ENCODE results near the gene SLC19A1.

The SLC19A1 gene

DNA sequence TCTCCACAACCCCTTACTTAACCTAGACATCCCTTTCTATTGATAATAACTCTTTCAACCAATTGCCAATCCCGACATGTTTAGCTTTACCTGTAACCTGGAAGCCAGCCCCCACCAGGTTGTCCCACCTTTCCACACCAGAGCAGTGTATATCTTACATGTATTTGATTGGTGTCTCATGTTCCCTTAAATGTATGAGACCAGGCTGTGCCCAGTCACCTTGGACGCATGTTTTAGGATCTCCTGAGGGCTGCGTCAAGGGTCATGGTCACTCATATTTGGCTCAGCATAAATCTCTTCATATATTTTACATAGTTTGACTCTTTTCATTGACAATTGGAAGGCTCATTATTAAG is 5.3 kb upstream of the SLC19A1 start:
- TF ChIP-seq CTCF (IDR thresholded peaks at IDR 0.05): no peak

DNA sequence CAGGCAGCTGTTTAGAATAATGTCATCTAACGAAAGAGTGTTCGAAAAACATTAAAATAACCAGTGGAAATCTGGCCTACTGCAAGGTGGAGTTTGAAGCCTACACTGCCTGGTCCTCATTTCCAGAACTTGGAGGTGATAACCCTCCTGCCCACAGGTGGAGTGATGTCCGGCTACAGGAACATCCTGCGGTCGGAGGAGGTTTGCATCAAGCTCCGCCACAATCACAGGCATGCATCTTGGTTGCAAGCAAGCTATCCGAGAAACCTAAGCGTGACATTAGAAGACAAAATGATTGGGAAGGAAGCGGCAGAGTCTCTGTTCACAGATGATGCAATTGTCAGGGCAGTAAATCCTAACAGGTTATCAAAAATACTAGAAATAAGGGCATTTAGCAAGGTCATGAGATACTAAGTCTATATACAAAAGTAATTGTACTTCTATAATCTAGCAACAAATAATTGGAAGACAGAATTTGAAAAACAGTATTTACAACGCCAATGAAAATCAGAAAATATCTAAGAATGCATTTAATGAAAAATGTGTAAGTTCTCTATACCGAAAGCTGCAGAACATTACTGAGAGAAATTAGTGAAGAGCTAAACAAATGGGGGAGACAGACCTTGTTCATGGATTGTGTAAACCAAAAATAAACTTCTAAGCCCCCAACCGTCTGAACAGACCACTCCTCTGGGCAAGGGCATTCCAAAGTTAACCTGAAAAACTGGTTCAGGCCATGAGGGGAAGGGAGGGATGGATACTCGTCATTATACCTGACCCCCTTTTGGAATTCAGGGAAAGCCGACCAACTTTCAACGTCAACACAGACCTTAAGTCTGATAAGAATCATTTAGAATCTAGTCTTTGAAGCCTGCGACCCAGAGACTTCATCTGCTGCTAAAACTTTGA is 4.7 kb upstream of the SLC19A1 start:
- TF ChIP-seq CTCF (IDR thresholded peaks at IDR 0.05): no peak

DNA sequence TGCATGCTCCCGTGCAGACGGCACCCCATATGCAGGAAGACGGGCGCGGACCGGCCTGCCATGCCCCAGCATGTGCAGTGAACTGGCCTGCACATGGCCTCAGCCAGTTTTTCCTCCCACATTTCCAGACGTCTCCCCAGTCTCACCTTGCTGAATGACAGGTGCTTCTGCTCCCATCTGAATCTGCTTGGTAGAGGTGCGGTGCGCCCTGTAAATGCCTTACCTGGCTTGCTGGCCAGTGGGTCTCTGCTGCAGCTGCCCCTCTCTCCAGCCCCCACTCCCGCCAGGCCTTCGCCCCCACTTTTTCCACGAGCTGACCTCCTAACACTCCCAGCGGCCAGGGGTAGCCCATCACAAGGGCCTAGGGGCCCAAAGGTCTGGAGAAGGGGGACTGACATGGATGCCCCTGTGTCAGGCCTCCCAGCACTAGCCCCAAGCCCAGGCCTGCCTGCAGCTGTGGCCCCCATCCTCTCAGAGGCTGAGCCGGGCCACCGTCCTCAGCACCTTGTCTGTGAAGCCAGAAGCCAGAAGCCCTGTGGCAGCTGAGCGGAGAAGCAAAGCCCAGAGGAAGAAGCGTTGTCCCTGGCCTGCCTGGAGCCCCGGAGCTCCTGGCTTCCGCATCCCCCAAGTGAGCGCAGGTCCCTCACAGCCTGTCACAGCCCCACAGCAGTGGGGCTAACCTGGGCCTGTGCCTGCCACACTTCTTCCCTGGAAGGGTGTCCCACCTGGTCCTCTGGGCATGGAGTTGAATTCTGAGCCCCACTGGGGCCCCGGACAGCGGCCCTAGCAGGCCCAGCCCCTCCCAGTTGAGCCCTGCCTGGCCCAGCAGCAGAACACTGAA is 3.7 kb upstream of the SLC19A1 start:
- no peak for TF ChIP-seq CTCF (IDR thresholded peaks at IDR 0.05)

- TF ChIP-seq CTCF (IDR thresholded peaks at IDR 0.05): no peak
Observed at GRCh38 chr21:45545236-45545570, 3.0 kb upstream of the SLC19A1 start.

GRCh38 chr21:45544449-45545235 is 2.4 kb upstream of the SLC19A1 start:
- TF ChIP-seq CTCF (IDR thresholded peaks at IDR 0.05): no peak

- TF ChIP-seq CTCF (IDR thresholded peaks at IDR 0.05): no peak
Observed at GRCh38 chr21:45543710-45544448, 1.6 kb upstream of the SLC19A1 start.

DNA sequence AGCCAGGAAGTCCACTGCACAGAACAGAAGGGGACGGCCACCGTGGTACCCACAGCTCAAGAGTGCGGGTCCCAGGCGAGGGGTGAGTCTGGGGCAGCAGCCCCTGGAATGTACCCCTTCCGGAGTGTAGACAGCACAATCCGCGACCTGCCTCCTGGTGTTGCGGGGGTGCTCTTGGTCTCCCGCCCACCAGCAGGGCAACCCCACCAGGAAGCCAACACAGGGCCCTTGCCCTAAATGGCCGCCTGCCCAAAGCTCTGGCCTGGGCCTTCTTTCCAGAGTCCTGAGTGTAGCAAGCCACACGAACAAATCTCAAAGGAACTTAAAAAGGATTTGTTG is 1.1 kb upstream of the SLC19A1 start:
- TF ChIP-seq CTCF (IDR thresholded peaks at IDR 0.05): no peak
